Esophagus muscularis mucosa (tissue), 3 donors: Measurements from ENCODE around the gene SLC2A10.

Experiments
- POLR2A ChIP-seq: fragments of 450-650 bp; IDR thresholded peaks from one replicate; pipeline ENCODE4 v1.6.1; 2017; ENCODE audit warnings: antibody characterized with exemption, moderate library complexity, mild to moderate bottlenecking, low read depth
- POLR2AphosphoS5 ChIP-seq, 2 donors: sonication (generic); formaldehyde crosslinking; IDR thresholded peaks; one replicate each; pipeline ENCODE4 v1.6.1; 2017; ENCODE audit warnings: antibody characterized with exemption in 2 of 2
- TF ChIP-seq, protein P1 (sequence below), 3 experiments: fragments of 200-600 bp in 2 of 3; fragments of 450-650 bp in 1 of 3; sonication (generic) in 2 of 3; IDR thresholded peaks; one replicate each; pipeline ENCODE4 v1.5.1; 2017 to 2019; ENCODE audit warnings: antibody characterized with exemption in 3 of 3, mild to moderate bottlenecking in 2 of 3, moderate library complexity in 1 of 3

DNA sequence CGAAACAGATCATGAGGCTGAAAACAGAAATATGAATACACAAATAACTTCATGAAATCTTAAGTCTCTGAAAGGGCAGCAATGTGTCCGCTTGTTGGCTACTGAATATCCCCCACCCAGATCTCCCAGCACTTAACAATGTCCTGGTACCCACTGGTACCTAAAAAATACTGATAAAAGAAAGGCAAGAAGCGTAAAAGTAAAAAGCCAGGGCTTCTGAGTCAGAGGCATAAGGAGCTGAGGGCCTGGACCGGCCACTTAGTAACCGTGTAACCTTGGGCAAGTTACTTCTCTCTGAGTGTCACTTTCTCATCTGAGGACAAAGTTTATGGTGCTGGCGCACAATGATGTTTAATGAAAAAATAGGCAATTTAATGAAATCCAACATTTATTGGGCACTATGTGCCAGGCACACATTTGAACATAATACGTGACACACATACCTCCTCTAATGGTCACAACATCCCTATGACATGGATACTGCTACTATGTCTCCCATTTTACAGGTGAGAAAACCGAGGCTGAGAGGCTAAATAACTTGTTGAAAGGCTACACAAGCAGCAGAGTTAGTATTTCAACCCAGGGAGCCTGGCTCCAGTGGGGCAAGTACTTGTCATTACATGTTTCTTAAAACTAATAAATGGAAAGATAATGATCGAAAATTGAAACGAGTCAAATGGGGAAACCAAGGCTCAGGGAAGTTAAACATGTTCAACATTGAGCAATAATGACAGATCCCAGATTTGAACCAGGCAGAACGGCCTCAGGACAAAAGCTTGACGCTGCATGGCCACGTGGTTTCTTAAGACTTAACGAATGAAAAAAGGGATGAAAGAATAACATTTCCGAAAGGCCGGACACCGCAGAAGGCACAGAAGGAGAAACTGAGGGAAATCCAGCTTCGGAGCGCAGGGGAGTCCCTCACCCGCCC is 21.0 kb upstream of the SLC2A10 start:
- TF ChIP-seq POLR2A, result no peak
- TF ChIP-seq, protein P1, sequence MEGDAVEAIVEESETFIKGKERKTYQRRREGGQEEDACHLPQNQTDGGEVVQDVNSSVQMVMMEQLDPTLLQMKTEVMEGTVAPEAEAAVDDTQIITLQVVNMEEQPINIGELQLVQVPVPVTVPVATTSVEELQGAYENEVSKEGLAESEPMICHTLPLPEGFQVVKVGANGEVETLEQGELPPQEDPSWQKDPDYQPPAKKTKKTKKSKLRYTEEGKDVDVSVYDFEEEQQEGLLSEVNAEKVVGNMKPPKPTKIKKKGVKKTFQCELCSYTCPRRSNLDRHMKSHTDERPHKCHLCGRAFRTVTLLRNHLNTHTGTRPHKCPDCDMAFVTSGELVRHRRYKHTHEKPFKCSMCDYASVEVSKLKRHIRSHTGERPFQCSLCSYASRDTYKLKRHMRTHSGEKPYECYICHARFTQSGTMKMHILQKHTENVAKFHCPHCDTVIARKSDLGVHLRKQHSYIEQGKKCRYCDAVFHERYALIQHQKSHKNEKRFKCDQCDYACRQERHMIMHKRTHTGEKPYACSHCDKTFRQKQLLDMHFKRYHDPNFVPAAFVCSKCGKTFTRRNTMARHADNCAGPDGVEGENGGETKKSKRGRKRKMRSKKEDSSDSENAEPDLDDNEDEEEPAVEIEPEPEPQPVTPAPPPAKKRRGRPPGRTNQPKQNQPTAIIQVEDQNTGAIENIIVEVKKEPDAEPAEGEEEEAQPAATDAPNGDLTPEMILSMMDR (IDR thresholded peaks at IDR 0.05), result no peak
- TF ChIP-seq POLR2AphosphoS5 (IDR thresholded peaks at IDR 0.05), result no peak
